Testis (tissue), 3 donors: Measurements from ENCODE around the gene BBS12. TPM values are rescaled to one million over a fixed set of nuclear protein-coding genes. Genes with fewer than 3 reads are reported as not detected.

Experiments used
- DNase-seq: peaks from one replicate; pipeline ENCODE4 v3.0.0-alpha.2; 2019
- H3K27ac ChIP-seq, 2 donors: fragments of 200-600 bp; sonication (generic); one replicate each; pipeline ENCODE4 v1.5.1; 2019
- H3K27me3 ChIP-seq: fragments of 200-600 bp; sonication (generic); one replicate; pipeline ENCODE4 v1.5.1; 2019
- H3K36me3 ChIP-seq: fragments of 200-600 bp; sonication (generic); one replicate; pipeline ENCODE4 v1.5.1; 2017; ENCODE audit warnings: low read depth; ENCODE audit errors: missing control alignments
- H3K4me1 ChIP-seq: fragments of 200-600 bp; sonication (generic); one replicate; pipeline ENCODE4 v1.5.1; 2019
- H3K4me3 ChIP-seq, 2 donors: fragments of 200-600 bp; sonication (generic); one replicate each; pipeline ENCODE4 v1.5.1; 2017 to 2019
- H3K9me3 ChIP-seq: fragments of 200-600 bp; sonication (generic); one replicate; pipeline ENCODE4 v1.5.1; 2017
- POLR2A ChIP-seq: fragments of 450-650 bp; IDR thresholded peaks from one replicate; pipeline ENCODE4 v1.6.1; 2017; ENCODE audit warnings: antibody characterized with exemption, mild to moderate bottlenecking, moderate library complexity
- WGBS, 2 donors: methylation state at CpG; one replicate each; pipeline ENCODE4 v1.1.5; 2018; 5-methylcytosine and 5-hydroxymethylcytosine counted together
- intact Hi-C: fragments of 100-400 bp; cut with DNase I; formaldehyde crosslinking; loops from one replicate; pipeline ENCODE4 v1.15.1; 2023; ENCODE audit warnings: low total_unique reads
- polyA plus RNA-seq: library from polyadenylated mRNA; stranded (reverse); fragments of 350-450 nt; fragmentation: Illumina TruSeq; extraction: RNeasy Lipid Tissue Mini Kit (QIAGEN cat#74804); gene quantifications from one replicate; pipeline ENCODE4 v1.2.3, GENCODE V29; 2014; ENCODE audit warnings: low read depth, low replicate concordance; ENCODE audit not compliant: insufficient read depth
- total RNA-seq, 2 donors: library from RNA; depleted of rRNA; stranded (reverse); fragments of >200 nt; gene quantifications; one replicate each; pipeline ENCODE4 v1.2.3, GENCODE V29; 2016
- TF ChIP-seq, protein P1 (sequence below), 3 experiments: fragments of 450-650 bp in 2 of 3; fragments of 200-600 bp in 1 of 3; sonication (generic) in 1 of 3; IDR thresholded peaks; one replicate each; pipeline ENCODE4 v1.5.1; 2016 to 2019; ENCODE audit warnings: antibody characterized with exemption in 3 of 3, mild to moderate bottlenecking in 2 of 3, moderate library complexity in 1 of 3

Gene BBS12
- total and polyA plus RNA-seq, 3 donors from 2014 or later: 5.0 to 15.7 (median 7.5) TPM

GRCh38 chr4:122689972-122690371 is 42.5 kb upstream of the BBS12 start:
- H3K4me3 ChIP-seq: no peak overlapping the region
- DNase-seq: no peak
- H3K4me1 ChIP-seq: no peaks in the 10 kb centered on the region
- no peaks in the 10 kb centered on the region for H3K9me3 ChIP-seq
- no peak for TF ChIP-seq POLR2A
- TF ChIP-seq, protein P1, sequence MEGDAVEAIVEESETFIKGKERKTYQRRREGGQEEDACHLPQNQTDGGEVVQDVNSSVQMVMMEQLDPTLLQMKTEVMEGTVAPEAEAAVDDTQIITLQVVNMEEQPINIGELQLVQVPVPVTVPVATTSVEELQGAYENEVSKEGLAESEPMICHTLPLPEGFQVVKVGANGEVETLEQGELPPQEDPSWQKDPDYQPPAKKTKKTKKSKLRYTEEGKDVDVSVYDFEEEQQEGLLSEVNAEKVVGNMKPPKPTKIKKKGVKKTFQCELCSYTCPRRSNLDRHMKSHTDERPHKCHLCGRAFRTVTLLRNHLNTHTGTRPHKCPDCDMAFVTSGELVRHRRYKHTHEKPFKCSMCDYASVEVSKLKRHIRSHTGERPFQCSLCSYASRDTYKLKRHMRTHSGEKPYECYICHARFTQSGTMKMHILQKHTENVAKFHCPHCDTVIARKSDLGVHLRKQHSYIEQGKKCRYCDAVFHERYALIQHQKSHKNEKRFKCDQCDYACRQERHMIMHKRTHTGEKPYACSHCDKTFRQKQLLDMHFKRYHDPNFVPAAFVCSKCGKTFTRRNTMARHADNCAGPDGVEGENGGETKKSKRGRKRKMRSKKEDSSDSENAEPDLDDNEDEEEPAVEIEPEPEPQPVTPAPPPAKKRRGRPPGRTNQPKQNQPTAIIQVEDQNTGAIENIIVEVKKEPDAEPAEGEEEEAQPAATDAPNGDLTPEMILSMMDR (IDR thresholded peaks at IDR 0.05): no peak
- H3K36me3 ChIP-seq: no peaks in the 10 kb centered on the region
- H3K27me3 ChIP-seq: no peaks in the 10 kb centered on the region
- intact Hi-C loops: no loop called here
- no peak overlapping the region for H3K27ac ChIP-seq

GRCh38 chr4:122691988-122692387 is 40.5 kb upstream of the BBS12 start:
- WGBS, 2 donors: 56 to 62% methylated on average over 4 of the region's 4 CpGs
- intact Hi-C loops: no loop called here
- H3K27ac ChIP-seq: no peak overlapping the region
- no peaks in the 10 kb centered on the region for H3K4me1 ChIP-seq
- no peak for DNase-seq
- H3K9me3 ChIP-seq: no peaks in the 10 kb centered on the region
- no peaks in the 10 kb centered on the region for H3K27me3 ChIP-seq
- no peaks in the 10 kb centered on the region for H3K36me3 ChIP-seq
- no peak overlapping the region for H3K4me3 ChIP-seq
- TF ChIP-seq POLR2A: no peak
- TF ChIP-seq, protein P1 (IDR thresholded peaks at IDR 0.05): no peak

- H3K27ac ChIP-seq: no peak overlapping the region
- no peaks in the 10 kb centered on the region for H3K4me1 ChIP-seq
- WGBS, 2 donors: 59 to 75% methylated on average over 3 of the region's 3 CpGs
- no peaks in the 10 kb centered on the region for H3K36me3 ChIP-seq
- no peak for DNase-seq
- no peaks in the 10 kb centered on the region for H3K9me3 ChIP-seq
- H3K27me3 ChIP-seq: no peaks in the 10 kb centered on the region
- no peak overlapping the region for H3K4me3 ChIP-seq
- TF ChIP-seq, protein P1 (IDR thresholded peaks at IDR 0.05): no peak
- TF ChIP-seq POLR2A: no peak
- intact Hi-C loops: no loop called here
Observed at GRCh38 chr4:122692641-122693520, 39.6 kb upstream of the BBS12 start.

DNA sequence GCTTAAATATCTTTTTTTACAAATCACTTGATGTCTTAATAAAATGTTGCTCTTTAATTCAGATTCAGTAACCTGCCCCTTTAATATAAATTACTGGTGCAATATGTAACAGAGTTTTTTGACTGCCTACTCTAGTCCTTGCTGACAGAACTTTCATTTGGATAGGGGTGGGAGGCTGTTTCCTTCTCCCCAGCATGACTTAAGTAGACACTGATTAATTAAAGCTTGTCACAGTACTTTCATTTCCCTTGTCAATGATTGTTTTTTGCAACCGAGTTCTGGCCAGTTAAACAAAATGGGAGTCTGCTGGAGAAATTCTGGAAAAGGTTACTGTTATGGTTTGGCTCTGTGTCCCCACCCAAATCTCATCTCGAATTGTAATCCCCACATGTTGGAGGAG is 37.3 kb upstream of the BBS12 start:
- 84% methylated on average over 2 of the region's 2 CpGs for WGBS, 2 donors
- H3K4me1 ChIP-seq: peaks cover 7% of the 10 kb centered on the region
- H3K36me3 ChIP-seq: no peaks in the 10 kb centered on the region
- intact Hi-C loops: no loop called here
- H3K27me3 ChIP-seq: no peaks in the 10 kb centered on the region
- no peaks in the 10 kb centered on the region for H3K9me3 ChIP-seq
- TF ChIP-seq, protein P1 (IDR thresholded peaks at IDR 0.05): no peak
- no peak for TF ChIP-seq POLR2A
- H3K4me3 ChIP-seq: no peak overlapping the region
- no peak for DNase-seq
- H3K27ac ChIP-seq: no peak overlapping the region
